ENCODE measurements around the gene MBTPS1.

DNA sequence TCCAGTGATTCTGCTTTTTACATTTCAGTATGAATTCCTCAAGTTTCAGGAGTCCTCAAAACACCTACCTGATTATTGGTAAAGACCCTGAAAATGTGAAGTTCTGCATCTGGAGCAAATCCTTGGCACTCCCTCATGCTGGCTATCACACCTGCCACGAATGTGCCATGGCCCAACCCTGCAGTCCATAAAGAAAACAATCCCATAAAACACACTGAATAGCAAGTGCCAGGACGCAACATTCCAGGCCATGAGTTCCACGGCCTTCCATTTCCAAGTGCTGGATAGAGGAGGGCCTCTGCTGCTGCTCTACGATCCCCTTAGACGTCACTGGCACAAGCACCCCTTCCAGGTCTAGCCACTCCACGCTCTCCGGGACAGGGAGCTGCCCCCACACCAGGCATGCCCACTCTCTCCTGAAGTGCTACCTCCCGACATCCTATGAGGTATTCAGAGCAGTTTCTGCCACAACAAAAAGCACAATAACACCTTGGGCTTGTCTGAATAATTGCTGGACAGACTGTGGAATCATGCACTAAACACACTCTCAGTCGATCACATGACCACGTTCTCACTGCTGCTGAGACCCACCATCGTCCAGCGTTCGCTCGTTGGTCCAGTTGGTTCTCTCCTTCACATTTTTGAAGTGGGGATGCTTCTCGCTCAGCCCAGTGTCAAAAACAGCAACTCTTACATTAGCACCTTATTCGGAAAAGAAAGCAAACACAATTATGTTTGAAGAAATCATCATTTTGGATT is 23.4 kb downstream of the MBTPS1 start:
- TF ChIP-seq, protein P1, sequence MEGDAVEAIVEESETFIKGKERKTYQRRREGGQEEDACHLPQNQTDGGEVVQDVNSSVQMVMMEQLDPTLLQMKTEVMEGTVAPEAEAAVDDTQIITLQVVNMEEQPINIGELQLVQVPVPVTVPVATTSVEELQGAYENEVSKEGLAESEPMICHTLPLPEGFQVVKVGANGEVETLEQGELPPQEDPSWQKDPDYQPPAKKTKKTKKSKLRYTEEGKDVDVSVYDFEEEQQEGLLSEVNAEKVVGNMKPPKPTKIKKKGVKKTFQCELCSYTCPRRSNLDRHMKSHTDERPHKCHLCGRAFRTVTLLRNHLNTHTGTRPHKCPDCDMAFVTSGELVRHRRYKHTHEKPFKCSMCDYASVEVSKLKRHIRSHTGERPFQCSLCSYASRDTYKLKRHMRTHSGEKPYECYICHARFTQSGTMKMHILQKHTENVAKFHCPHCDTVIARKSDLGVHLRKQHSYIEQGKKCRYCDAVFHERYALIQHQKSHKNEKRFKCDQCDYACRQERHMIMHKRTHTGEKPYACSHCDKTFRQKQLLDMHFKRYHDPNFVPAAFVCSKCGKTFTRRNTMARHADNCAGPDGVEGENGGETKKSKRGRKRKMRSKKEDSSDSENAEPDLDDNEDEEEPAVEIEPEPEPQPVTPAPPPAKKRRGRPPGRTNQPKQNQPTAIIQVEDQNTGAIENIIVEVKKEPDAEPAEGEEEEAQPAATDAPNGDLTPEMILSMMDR (conservative IDR thresholded peaks at IDR 0.05; ENCODE audit: low read length) = no peak
- TF ChIP-seq EZH2phosphoT487 (IDR thresholded peaks at IDR 0.05; ENCODE audit: borderline replicate concordance) = no peak

Data from Loucy (cell line).